HT1080 (cell line): ENCODE data around the gene R3HDML. TPM values are rescaled to one million over a fixed set of nuclear protein-coding genes. Genes with fewer than 3 reads are reported as not detected.
"Not testable (repeated sequence)": the region's sequence is repeated elsewhere in the genome, so short reads cannot be mapped to it uniquely, and the experiment has no call there.

Source experiments
- DNase-seq: peaks from one replicate; pipeline ENCODE4 v3.0.0-alpha.2; 2015; ENCODE audit warnings: low read depth
- total RNA-seq: library from RNA; depleted of rRNA; stranded (reverse); fragments of >200 nt; shearing (Covaris generic); gene quantifications from 2 replicates; pipeline ENCODE4 v1.2.3, GENCODE V29; 2014

The R3HDML gene
- total RNA-seq, 1 experiment from 2014 or later, result not detected

GRCh38 chr20:44327748-44328147 is 9.1 kb upstream of the R3HDML start:
- DNase-seq, result not testable (repeated sequence)

DNA sequence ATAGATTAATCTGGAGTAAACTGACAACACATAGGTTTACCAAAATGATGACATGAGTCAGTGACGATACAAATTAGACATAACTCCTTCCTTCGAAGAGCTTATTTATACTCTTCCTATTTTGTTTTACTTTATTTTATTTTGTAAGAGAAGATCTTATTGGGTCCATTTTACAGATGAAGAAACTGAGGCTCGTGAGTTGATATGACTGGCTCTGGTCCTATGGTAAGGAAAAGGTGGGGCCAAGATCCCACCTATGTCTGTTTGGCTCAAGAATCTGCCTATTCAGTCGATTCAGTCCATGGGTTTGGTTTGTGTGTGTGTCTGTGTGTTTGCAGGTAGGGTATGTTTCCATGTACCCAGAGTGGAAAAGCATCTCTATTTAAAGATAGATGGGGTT is 8.4 kb upstream of the R3HDML start:
- DNase-seq, result no peak

GRCh38 chr20:44331201-44331600 is 5.6 kb upstream of the R3HDML start:
- DNase-seq, result no peak

GRCh38 chr20:44334306-44334705 is 2.5 kb upstream of the R3HDML start:
- DNase-seq, result no peak

DNA sequence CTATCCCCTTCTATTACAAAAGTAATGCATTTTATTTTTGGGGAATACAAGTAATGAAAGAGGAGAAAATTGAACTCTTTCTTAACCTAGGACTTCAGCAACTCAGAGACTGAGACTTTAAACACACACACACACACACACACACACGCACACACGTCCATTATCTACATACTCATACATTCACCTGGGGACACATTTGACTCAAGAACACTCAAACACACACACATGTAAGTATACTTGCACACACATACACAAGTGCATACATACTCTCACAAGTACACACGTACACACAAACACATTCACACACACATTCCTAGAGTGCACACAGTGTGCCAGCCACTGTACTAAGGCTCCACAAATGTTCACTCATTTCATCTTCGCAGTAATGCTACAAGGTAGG is 2.1 kb upstream of the R3HDML start:
- no peak for DNase-seq

- no peak for DNase-seq
Measured at GRCh38 chr20:44335675-44336074, 1.2 kb upstream of the R3HDML start.

GRCh38 chr20:44336086-44336485 is 757 bp upstream of the R3HDML start:
- no peak for DNase-seq

GRCh38 chr20:44342248-44342647 is 5.4 kb downstream of the R3HDML start:
- peak; percentile 21 for DNase-seq

GRCh38 chr20:44343162-44343675 is 6.4 kb downstream of the R3HDML start:
- no peak for DNase-seq

- DNase-seq, result no peak
Measured at GRCh38 chr20:44344723-44345122, 7.9 kb downstream of the R3HDML start.

- DNase-seq, result no peak
Measured at GRCh38 chr20:44345147-44345546, 8.3 kb downstream of the R3HDML start.

GRCh38 chr20:44345941-44346340 is 9.1 kb downstream of the R3HDML start:
- not testable (repeated sequence) for DNase-seq

- DNase-seq, result no peak
Measured at GRCh38 chr20:44348168-44348659, 11.4 kb downstream of the R3HDML start.

GRCh38 chr20:44349349-44349748 is 12.5 kb downstream of the R3HDML start:
- DNase-seq, result no peak

GRCh38 chr20:44350567-44350966 is 13.7 kb downstream of the R3HDML start:
- no peak for DNase-seq

DNA sequence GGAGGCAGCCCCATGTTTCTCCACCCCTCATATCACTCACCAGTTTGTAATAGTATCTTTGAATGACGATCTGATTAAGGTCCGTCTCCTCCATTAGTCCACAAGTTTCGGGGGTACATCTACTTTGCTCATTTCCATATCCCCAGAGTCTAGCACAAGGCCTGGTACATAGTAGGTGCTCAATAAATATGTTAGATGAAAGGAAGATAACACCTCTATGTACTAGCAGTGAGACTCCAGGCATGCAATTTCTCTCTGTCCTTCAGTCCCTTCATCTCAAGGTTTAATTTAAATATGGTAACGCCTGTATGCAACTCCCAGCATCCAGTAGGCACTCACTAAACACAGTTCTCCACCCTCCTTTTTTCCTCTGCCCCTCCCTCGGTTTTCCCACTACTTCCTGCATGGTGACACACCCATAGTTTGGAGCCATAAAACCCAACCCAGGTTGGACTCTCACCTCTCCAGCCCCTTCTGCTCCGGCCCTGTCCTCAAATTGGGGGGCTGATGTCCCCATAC is 18.2 kb downstream of the R3HDML start:
- DNase-seq, result no peak

GRCh38 chr20:44355498-44356352 is 18.9 kb downstream of the R3HDML start, which contains the start of gene HNF4A:
Gene HNF4A, plus strand, starts transcription at chr20:44355699. Its CDS starts 106 bp downstream, at chr20:44355805.
- DNase-seq, result no peak

DNA sequence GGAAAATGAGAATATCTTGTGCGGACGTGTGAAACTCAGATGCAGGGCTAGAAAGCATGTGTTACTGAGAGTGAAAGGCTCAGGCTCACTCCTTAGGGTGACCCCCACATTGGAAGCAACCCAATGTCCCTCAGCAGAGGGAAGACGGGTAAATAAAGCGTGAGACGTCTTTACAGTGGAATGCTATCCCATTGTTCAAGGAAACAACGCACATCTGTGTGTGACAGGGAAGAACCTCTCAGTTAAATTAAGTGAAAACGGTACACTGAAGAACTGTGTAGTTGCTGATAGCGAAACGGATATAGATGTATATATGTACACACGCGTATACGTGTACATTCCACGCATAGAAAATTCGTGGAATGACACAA is 19.5 kb downstream of the R3HDML start:
- no peak for DNase-seq

DNA sequence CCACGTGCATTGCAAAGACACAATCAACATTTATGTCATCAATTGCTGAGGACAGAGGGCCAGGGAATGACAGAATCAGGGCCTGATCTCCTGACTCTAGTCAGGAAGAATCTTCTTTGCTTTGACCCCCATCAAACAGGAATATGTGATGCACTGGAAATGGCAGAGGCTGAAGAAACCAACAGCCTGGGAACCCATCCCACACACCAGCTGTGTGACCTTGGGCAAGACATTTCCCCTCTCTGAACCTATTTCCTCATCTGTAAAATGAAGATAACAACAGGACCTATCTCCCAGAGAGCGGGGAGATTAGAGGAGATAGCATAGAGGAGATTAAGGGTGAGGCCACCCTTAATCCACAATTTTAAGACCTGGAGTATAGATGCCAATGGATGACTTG is 20.2 kb downstream of the R3HDML start:
- DNase-seq, result no peak

GRCh38 chr20:44357555-44358125 is 20.8 kb downstream of the R3HDML start:
- DNase-seq, result no peak

DNA sequence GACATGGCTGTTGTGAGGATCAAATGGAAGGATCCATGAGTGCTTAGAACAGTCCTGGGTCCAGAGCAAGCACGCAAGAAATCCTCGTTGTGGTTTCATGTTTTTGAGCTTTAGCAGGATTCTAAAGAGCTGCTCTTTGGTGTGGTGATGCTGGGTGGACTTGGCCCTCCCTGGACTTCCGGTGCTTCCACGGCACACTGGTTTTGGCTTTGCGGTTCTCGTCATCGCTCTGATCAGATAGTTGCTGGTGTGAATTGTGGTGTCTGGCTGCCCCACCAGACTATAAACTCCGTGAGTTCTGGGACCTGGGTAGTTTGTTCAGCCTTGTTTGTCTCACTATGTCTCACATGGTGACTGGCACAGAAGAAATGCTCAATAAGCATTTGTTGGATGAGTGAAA is 21.9 kb downstream of the R3HDML start:
- peak; percentile 8 for DNase-seq

GRCh38 chr20:44360221-44360620 is 23.4 kb downstream of the R3HDML start:
- DNase-seq, result no peak
